ENCODE results near the gene RAPGEF6.
"Not testable (repeated sequence)": the region's sequence is repeated elsewhere in the genome, so short reads cannot be mapped to it uniquely, and the experiment has no call there.

Gene RAPGEF6

GRCh38 chr5:131634238-131634637 lies 791 bp downstream of the RAPGEF6 start:
- peaks cover 20% of the 10 kb centered on the region for H3K4me1 Mint-ChIP-seq (ENCODE audit: low read depth)
- peaks cover 5% of the 10 kb centered on the region for H3K36me3 Mint-ChIP-seq (ENCODE audit: low read depth)
- no peaks in the 10 kb centered on the region for H3K27me3 Mint-ChIP-seq (ENCODE audit: low read depth)
- H3K9me3 Mint-ChIP-seq: no peaks in the 10 kb centered on the region
- peak overlapping the region; percentile 97 for H3K27ac Mint-ChIP-seq
- peak overlapping the region; percentile 96 for H3K4me3 Mint-ChIP-seq

GRCh38 chr5:131633830-131634229 lies 1.2 kb downstream of the RAPGEF6 start:
- Mint-ChIP-seq H3K4me3 (peak overlapping the region; percentile 96), H3K4me1 (ENCODE audit: low read depth) (peaks cover 24% of the 10 kb centered on the region), H3K9me3 (no peaks in the 10 kb centered on the region), H3K27me3 (ENCODE audit: low read depth) (no peaks in the 10 kb centered on the region), H3K36me3 (ENCODE audit: low read depth) (peaks cover 8% of the 10 kb centered on the region), H3K27ac (peak overlapping the region; percentile 97)

- H3K27ac Mint-ChIP-seq: no peak overlapping the region
- no peaks in the 10 kb centered on the region for H3K9me3 Mint-ChIP-seq
- H3K27me3 Mint-ChIP-seq (ENCODE audit: low read depth): no peaks in the 10 kb centered on the region
- H3K4me3 Mint-ChIP-seq: no peak overlapping the region
- H3K4me1 Mint-ChIP-seq (ENCODE audit: low read depth): peaks cover 22% of the 10 kb centered on the region
- peaks cover 14% of the 10 kb centered on the region for H3K36me3 Mint-ChIP-seq (ENCODE audit: low read depth)
Measured at GRCh38 chr5:131630963-131631350, 4.1 kb downstream of the RAPGEF6 start.

GRCh38 chr5:131630208-131630962 lies 4.6 kb downstream of the RAPGEF6 start:
- Mint-ChIP-seq H3K4me3 (no peak overlapping the region), H3K36me3 (ENCODE audit: low read depth) (peaks cover 14% of the 10 kb centered on the region), H3K27ac (no peak overlapping the region), H3K27me3 (ENCODE audit: low read depth) (no peaks in the 10 kb centered on the region), H3K9me3 (no peaks in the 10 kb centered on the region), H3K4me1 (ENCODE audit: low read depth) (peaks cover 24% of the 10 kb centered on the region)

GRCh38 chr5:131628990-131629389 lies 6.0 kb downstream of the RAPGEF6 start:
- Mint-ChIP-seq H3K27ac (no peak overlapping the region), H3K36me3 (ENCODE audit: low read depth) (peaks cover 11% of the 10 kb centered on the region), H3K9me3 (no peaks in the 10 kb centered on the region), H3K27me3 (ENCODE audit: low read depth) (no peaks in the 10 kb centered on the region), H3K4me3 (no peak overlapping the region), H3K4me1 (ENCODE audit: low read depth) (peaks cover 22% of the 10 kb centered on the region)

- Mint-ChIP-seq H3K4me1 (ENCODE audit: low read depth) (peaks cover 21% of the 10 kb centered on the region), H3K27ac (no peak overlapping the region), H3K36me3 (ENCODE audit: low read depth) (peaks cover 14% of the 10 kb centered on the region), H3K4me3 (no peak overlapping the region), H3K27me3 (ENCODE audit: low read depth) (no peaks in the 10 kb centered on the region), H3K9me3 (no peaks in the 10 kb centered on the region)
Measured at GRCh38 chr5:131627207-131627865, 7.7 kb downstream of the RAPGEF6 start.

- Mint-ChIP-seq H3K27ac (no peak overlapping the region), H3K27me3 (ENCODE audit: low read depth) (no peaks in the 10 kb centered on the region), H3K36me3 (ENCODE audit: low read depth) (peaks cover 13% of the 10 kb centered on the region), H3K9me3 (no peaks in the 10 kb centered on the region), H3K4me1 (ENCODE audit: low read depth) (peaks cover 25% of the 10 kb centered on the region), H3K4me3 (no peak overlapping the region)
Measured at GRCh38 chr5:131622633-131623032, 12.4 kb downstream of the RAPGEF6 start.

GRCh38 chr5:131621164-131621563 lies 13.9 kb downstream of the RAPGEF6 start:
- Mint-ChIP-seq H3K36me3 (ENCODE audit: low read depth) (peaks cover 17% of the 10 kb centered on the region), H3K4me1 (ENCODE audit: low read depth) (peaks cover 25% of the 10 kb centered on the region)
- H3K27ac Mint-ChIP-seq; H3K27me3 Mint-ChIP-seq (ENCODE audit: low read depth); H3K4me3 Mint-ChIP-seq; H3K9me3 Mint-ChIP-seq: not testable (repeated sequence)

- Mint-ChIP-seq H3K27ac (no peak overlapping the region), H3K4me1 (ENCODE audit: low read depth) (peaks cover 22% of the 10 kb centered on the region)
Measured at GRCh38 chr5:131619102-131619501, 15.9 kb downstream of the RAPGEF6 start.

GRCh38 chr5:131617140-131617822 lies 17.7 kb downstream of the RAPGEF6 start:
- Mint-ChIP-seq H3K4me3 (no peak overlapping the region), H3K36me3 (ENCODE audit: low read depth) (peaks cover 24% of the 10 kb centered on the region), H3K27ac (no peak overlapping the region), H3K4me1 (ENCODE audit: low read depth) (peaks cover 19% of the 10 kb centered on the region), H3K27me3 (ENCODE audit: low read depth) (no peaks in the 10 kb centered on the region), H3K9me3 (peaks cover 7% of the 10 kb centered on the region)

More at GRCh38 chr5:131619102-131619501, 15.9 kb downstream of the RAPGEF6 start:
- Mint-ChIP-seq H3K4me3 (no peak overlapping the region), H3K36me3 (ENCODE audit: low read depth) (peaks cover 24% of the 10 kb centered on the region), H3K9me3 (peaks cover 7% of the 10 kb centered on the region), H3K27me3 (ENCODE audit: low read depth) (no peaks in the 10 kb centered on the region)

- no peak overlapping the region for H3K27ac Mint-ChIP-seq
Measured at GRCh38 chr5:131615957-131616356, 19.1 kb downstream of the RAPGEF6 start.

GRCh38 chr5:131613423-131613822 lies 21.6 kb downstream of the RAPGEF6 start:
- Mint-ChIP-seq H3K4me1 (ENCODE audit: low read depth) (peaks cover 16% of the 10 kb centered on the region), H3K4me3 (no peak overlapping the region), H3K27me3 (ENCODE audit: low read depth) (no peaks in the 10 kb centered on the region), H3K27ac (no peak overlapping the region), H3K9me3 (peaks cover 7% of the 10 kb centered on the region), H3K36me3 (ENCODE audit: low read depth) (peaks cover 21% of the 10 kb centered on the region)

More at GRCh38 chr5:131615957-131616356, 19.1 kb downstream of the RAPGEF6 start:
- peaks cover 7% of the 10 kb centered on the region for H3K9me3 Mint-ChIP-seq
- H3K4me1 Mint-ChIP-seq (ENCODE audit: low read depth): peaks cover 15% of the 10 kb centered on the region
- H3K4me3 Mint-ChIP-seq: no peak overlapping the region
- H3K27me3 Mint-ChIP-seq (ENCODE audit: low read depth): no peaks in the 10 kb centered on the region
- peaks cover 21% of the 10 kb centered on the region for H3K36me3 Mint-ChIP-seq (ENCODE audit: low read depth)

- Mint-ChIP-seq H3K36me3 (ENCODE audit: low read depth) (peaks cover 15% of the 10 kb centered on the region), H3K4me1 (ENCODE audit: low read depth) (peaks cover 21% of the 10 kb centered on the region), H3K9me3 (peaks cover 7% of the 10 kb centered on the region), H3K27ac (no peak overlapping the region), H3K27me3 (ENCODE audit: low read depth) (no peaks in the 10 kb centered on the region), H3K4me3 (no peak overlapping the region)
Measured at GRCh38 chr5:131611064-131611381, 24.0 kb downstream of the RAPGEF6 start.

- no peak overlapping the region for H3K4me3 Mint-ChIP-seq
- H3K36me3 Mint-ChIP-seq (ENCODE audit: low read depth): peaks cover 15% of the 10 kb centered on the region
- peaks cover 7% of the 10 kb centered on the region for H3K9me3 Mint-ChIP-seq
- H3K27ac Mint-ChIP-seq: no peak overlapping the region
- no peaks in the 10 kb centered on the region for H3K27me3 Mint-ChIP-seq (ENCODE audit: low read depth)
- peaks cover 18% of the 10 kb centered on the region for H3K4me1 Mint-ChIP-seq (ENCODE audit: low read depth)
Measured at GRCh38 chr5:131610198-131611063, 24.6 kb downstream of the RAPGEF6 start.

Data from T-helper 1 cell treated with Interleukin-12 subunit alpha and Interleukin-12 subunit beta and Interleukin-4 antibody, amounts not matched to agents 30 μg/mL and 1 μg/mL, for 36 hours (primary cell).